ENCODE data around the gene AGAP1.

Gene AGAP1

DNA sequence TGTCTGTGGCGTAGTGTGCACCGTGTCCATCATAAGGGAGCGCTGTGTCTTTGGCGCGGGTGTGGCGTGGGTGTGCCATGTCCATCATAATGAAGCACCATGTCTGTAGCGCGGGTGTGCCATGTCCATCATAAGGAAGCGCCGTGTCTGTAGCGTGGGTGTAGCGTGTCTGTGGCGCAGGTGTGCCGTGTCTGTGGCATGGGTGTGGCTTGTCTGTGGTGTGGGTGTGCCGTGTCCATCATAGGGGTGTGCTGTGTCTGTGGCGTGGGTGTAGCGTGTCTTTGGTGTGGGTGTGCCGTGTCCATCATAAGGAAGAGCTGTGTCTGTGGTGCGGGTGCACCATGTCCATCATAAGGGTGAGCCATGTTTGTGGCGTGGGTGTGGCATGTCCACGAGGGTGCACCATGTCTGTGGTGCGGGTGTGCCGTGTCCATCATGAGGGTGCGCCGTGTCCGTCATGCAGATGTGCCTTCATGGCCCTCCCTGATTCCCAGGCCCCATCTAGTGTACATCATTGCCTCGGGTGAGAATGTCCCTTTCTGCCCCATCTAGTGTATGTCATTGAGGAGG, 399.4 kb downstream of the AGAP1 start:
- TF ChIP-seq, protein P1, sequence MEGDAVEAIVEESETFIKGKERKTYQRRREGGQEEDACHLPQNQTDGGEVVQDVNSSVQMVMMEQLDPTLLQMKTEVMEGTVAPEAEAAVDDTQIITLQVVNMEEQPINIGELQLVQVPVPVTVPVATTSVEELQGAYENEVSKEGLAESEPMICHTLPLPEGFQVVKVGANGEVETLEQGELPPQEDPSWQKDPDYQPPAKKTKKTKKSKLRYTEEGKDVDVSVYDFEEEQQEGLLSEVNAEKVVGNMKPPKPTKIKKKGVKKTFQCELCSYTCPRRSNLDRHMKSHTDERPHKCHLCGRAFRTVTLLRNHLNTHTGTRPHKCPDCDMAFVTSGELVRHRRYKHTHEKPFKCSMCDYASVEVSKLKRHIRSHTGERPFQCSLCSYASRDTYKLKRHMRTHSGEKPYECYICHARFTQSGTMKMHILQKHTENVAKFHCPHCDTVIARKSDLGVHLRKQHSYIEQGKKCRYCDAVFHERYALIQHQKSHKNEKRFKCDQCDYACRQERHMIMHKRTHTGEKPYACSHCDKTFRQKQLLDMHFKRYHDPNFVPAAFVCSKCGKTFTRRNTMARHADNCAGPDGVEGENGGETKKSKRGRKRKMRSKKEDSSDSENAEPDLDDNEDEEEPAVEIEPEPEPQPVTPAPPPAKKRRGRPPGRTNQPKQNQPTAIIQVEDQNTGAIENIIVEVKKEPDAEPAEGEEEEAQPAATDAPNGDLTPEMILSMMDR (IDR thresholded peaks at IDR 0.05) = no peak

DNA sequence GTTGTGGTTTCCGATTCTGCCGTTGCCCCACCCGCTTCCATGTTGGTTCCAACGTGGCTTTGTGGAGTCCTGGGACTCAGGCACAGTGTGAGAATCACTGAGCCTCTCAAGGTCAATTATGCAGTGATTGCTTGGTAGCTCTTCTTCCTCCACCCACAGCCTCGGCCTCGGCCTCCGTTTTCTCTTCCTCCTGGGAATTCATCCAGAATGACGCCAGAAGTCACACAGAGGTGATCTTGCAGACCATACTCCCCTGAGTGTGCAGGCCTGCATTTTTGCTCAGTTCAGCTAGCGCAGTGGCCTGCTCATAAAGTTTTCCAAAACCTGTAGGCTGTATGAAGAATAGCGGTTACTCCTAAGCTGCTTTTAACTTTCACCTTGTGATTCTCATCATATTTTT, 401.0 kb downstream of the AGAP1 start:
- TF ChIP-seq, protein P1 (IDR thresholded peaks at IDR 0.05) = no peak

DNA sequence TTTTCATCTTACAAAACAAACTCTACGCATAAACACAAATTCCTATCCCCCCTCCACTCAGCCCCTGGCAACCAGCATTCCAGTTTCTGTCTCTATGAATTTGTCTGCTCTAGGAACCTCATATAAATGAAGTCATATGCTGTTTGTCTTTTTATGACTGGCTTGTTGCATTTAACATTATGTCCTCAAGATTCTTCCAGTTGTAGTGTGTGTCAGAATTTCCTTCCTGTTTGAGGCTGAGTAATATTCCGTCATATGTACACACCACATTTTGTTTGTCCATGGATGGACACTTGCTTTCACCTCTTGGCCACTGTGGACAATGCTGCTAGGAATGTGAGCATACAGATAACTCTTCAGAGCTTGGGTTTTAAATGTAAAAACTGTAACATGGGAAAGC, 402.2 kb downstream of the AGAP1 start:
- TF ChIP-seq, protein P1 (IDR thresholded peaks at IDR 0.05) = no peak

DNA sequence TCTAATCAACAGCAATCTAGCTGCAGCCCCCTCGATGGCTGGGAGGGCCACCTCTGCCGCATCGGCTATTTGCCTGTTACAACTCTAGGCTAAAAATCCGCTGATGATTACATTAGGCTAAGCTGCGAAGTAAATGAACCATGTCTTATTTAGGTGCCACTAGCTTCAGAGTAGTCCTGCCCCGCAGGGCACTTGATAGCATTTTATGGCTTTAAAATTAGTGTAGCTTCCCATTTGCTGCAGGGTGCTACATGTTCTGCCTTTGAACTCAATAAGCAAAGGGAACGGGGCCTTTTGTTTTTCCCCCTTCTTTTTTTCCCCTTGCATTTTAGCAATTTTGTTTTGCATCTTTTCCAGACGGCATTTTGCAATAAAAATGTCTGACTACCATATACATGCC, 404.1 kb downstream of the AGAP1 start:
- TF ChIP-seq, protein P1 (IDR thresholded peaks at IDR 0.05) = no peak

DNA sequence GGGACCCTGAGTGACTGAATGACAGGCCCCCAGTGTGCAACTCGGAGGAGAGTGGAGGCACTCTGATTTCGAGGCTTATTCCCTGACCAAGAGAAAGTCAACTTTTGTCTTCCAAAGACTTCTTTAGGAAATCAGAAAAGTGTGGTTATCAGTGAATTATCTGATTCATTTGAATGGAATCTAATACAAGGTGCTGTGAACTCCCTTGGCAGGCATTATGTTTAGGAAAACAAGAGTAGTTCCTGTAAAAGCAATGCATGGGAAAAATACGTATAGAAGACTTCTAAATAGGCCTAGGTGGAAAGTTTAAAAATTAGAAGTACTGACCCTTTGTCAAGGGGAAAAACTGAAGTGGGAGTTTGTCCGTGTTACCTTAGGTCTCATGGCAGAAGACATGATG, 404.9 kb downstream of the AGAP1 start:
- TF ChIP-seq, protein P1 (IDR thresholded peaks at IDR 0.05) = no peak

DNA sequence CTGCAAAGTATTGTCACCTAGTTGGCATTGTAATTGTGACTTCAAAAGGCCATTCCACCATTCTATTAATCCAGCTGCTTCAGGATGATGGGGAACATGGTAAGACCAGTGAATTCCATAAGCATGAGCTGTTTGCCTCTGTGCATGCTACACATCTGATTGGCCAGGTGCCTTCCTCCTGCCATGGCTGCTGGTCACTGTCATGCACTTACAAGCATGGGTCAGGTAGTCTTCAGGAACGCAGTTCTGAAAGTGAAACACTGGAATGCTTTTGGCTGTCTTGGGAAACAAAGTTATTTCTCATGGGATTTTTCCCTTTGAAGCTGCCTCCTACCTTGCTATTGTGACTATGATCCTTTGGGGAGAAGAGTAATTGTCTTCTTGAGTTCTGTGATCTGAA, 406.8 kb downstream of the AGAP1 start:
- TF ChIP-seq, protein P1 (IDR thresholded peaks at IDR 0.05) = no peak

DNA sequence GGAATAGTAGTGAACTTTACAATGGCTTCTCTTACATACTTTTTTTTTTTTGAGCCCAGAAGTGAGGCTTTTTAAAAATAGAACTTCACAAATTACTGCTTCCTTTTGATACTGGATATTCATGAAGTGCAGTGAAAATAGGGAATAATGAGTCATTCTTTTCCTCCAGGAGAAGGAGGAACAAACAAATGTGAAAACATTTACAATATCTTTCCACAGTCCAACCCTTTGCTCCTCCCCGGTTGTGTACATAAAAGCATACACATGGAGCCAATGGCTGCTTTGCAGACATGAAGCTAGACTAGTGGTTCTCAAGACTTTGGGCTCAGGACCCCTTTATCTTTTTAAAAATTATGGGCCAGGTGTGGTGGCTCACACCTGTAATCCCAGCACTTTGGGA, 407.4 kb downstream of the AGAP1 start:
- TF ChIP-seq, protein P1 (IDR thresholded peaks at IDR 0.05) = no peak

Data from LNCAP (cell line).